A549 treated with AZD9567 at 1 μM for 4 hours (cell line): ENCODE data around the gene TOR1A. TPM values are rescaled to one million over a fixed set of nuclear protein-coding genes. Genes with fewer than 3 reads are reported as not detected.

Source experiments
- total RNA-seq: library from RNA; stranded (reverse); fragments of 200-300 nt; extraction: Qiagen RNA extraction; gene quantifications from 5 replicates; pipeline ENCODE4 v1.2.3, GENCODE V29; 2022; ENCODE audit not compliant: insufficient read depth

The TOR1A gene
- 58.8 to 68.0 TPM (median 64.2 TPM) in 5 replicates for total RNA-seq

DNA sequence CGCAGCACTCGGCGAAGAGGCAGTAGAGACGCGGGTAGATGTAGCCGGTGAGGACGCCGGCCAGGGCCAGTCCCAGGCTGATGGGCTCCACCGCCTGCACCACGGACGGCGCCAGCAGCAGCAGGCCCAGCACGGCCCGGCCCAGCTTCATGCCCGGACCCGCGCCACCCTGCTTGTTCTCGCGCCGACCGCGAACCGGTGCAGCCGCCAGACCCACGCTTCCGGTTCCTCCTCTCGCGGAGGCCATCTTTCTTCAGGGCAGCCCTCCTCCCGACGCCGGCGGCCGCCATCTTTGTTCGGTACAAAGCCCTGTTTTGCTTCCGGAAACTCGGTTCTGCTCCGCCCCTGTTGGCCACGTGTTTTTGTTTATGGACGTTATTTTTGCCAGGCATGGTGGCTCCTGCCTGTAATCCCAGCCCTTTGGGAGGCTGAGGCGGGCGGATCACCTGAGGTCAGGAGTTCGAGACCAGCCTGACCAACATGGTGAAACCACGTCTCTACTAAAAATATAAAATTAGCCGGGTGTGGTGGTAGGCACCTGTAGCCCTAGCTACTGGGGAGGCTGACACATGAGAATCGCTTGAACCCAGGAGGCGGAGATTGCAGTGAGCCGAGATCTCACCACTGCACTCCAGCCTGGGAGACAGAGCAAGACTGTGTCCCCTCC is at the start of gene TOR1A:
Gene TOR1A (minus strand): TSS at position 202 of the 667 bp plus-strand sequence. CDS start 51 bp downstream, at position 151.

GRCh38 chr9:129835128-129835859 is 11.4 kb upstream of the TOR1A start, which contains the start of the genes C9orf78 and USP20:
Gene C9orf78, minus strand, starts transcription at chr9:129835275. Its CDS starts 54 bp downstream, at chr9:129835221.
Gene USP20, plus strand, starts transcription at chr9:129835458. Its CDS starts 17,098 bp downstream, at chr9:129852556.

DNA sequence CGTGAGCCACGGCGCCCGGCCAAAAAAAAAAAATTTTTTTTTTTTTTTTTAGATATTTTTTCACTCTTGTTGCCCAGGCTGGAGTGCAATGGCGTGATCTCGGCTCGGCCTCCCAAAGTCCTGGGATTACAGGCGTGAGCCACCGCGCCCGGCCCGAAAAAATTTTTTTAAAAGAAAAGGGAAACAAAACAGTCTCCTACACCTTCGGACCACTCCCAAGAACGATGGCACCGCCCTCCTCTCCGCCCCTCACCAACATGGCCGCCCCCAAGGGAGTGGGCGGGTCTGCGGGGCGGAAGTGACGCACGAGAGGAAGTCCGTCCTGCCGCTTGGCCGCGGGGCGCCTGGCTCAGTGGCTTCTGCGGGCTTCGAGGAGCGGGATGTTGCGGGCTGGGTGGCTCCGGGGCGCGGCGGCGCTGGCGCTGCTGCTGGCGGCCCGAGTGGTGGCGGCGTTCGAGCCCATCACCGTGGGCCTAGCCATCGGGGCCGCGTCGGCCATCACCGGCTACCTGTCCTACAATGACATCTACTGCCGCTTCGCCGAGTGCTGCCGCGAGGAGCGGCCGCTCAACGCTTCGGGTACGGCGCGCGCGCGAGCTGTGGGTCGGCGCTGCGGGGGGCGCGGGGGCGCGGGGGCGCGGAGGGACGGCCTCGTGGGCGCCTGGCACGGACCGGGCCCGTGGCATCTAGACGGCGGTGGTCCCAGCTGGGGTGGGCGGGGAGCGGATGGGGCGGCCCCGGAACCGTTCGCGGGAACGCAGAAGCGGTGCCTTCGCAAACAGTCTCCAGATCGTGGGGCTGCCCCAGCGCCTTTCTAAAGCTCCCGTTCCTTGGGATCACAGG is 20.9 kb downstream of the TOR1A start, which contains the start of gene TOR1B:
Gene TOR1B (plus strand): TSS at position 352 of the 843 bp plus-strand sequence. CDS start 29 bp downstream, at position 381.

Other genes starting within 250 kb of the TOR1A start
- 0.10 to 0.15 TPM in 2 of 5 replicates, not detected in the others for gene C9orf50, start 203.0 kb downstream of the TOR1A start, total RNA-seq
- 93.1 to 112 TPM (median 95.2 TPM) in 5 replicates for gene NTMT1, start 198.0 kb downstream of the TOR1A start, total RNA-seq
- 20.6 to 26.7 TPM (median 26.5 TPM) in 5 replicates for gene ASB6, start 182.0 kb downstream of the TOR1A start, total RNA-seq
- gene PRRX2, start 158.5 kb downstream of the TOR1A start, total RNA-seq = 3.3 to 8.7 TPM (median 7.6 TPM) in 5 replicates
- 132 to 150 TPM (median 135 TPM) in 5 replicates for gene PTGES, start 71.1 kb downstream of the TOR1A start, total RNA-seq
- 21.4 to 28.2 TPM (median 25.6 TPM) in 5 replicates for gene TOR1B, start 21.0 kb downstream of the TOR1A start, total RNA-seq
- 48.4 to 53.9 TPM (median 51.9 TPM) in 5 replicates for gene C9orf78, start 11.1 kb upstream of the TOR1A start, total RNA-seq
- gene USP20, start 11.3 kb upstream of the TOR1A start, total RNA-seq = 2.2 to 7.3 TPM (median 6.9 TPM) in 5 replicates
- 12.9 to 15.5 TPM (median 14.2 TPM) in 5 replicates for gene FNBP1, start 219.1 kb upstream of the TOR1A start, total RNA-seq
- gene GPR107, start 229.8 kb upstream of the TOR1A start, total RNA-seq = 24.6 to 27.8 TPM (median 27.5 TPM) in 5 replicates